ENCODE measurements around the gene B4GALNT4.

DNA sequence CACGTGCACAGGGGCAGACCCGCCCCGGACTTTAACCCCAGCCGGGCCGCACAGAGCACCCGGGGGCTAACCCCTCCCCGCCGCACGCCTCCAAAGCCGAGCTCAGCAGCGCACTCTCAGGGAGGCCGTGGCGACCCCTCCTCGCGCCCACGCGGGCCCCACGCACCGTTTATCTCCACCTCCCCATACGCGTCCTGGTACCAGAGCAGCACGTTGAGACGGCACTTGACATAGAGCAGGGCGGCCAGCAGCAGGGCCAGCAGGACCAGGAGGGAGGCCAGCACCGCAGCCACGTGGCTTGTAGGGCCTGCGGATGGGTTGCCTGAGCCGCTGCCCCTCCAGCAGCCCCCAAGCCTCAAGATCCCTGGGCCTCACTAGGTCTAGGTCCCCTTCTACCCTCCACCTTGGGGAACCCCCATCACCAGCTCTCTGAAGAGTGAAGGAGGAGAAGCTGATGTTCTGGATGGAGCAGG lies 38.4 kb downstream of the B4GALNT4 start:
- TF ChIP-seq GATA2 (IDR thresholded peaks at IDR 0.05; ENCODE audit: low read depth, low read length) (no peak), GATA3 (IDR thresholded peaks at IDR 0.05; ENCODE audit: low read depth, low read length) (no peak)

All from SH-SY5Y (cell line).